T-helper 17 cell (primary cell): ENCODE results near the gene HEPN1. TPM values are rescaled to one million over a fixed set of nuclear protein-coding genes. Genes with fewer than 3 reads are reported as not detected.

Source experiments
- ATAC-seq: fragments of 150-1000 bp; cut with Tn5 transposase; 2 replicates; pipeline ENCODE4 v1.10.0; 2021; ENCODE audit warnings: mild to moderate bottlenecking, moderate library complexity
- DNase-seq, 3 donors: peaks; one replicate each; pipeline versions ENCODE4 v3.0.0 to v3.0.0-alpha.2; 2020 to 2021
- H3K9me3 ChIP-seq: one replicate; pipeline ENCODE4 v1.7.0; 2013; ENCODE audit warnings: low read length, mild to moderate bottlenecking; ENCODE audit not compliant: control insufficient read depth, poor library complexity, severe bottlenecking
- H3K27ac Mint-ChIP-seq: one replicate; pipeline ENCODE4 v1.8.0; 2022; ENCODE audit warnings: mild to moderate bottlenecking, moderate library complexity, mixed read lengths
- H3K27me3 Mint-ChIP-seq: one replicate; pipeline ENCODE4 v1.8.0; 2022; ENCODE audit warnings: mixed read lengths
- H3K36me3 Mint-ChIP-seq: one replicate; pipeline ENCODE4 v1.8.0; 2022; ENCODE audit warnings: low read depth, mixed read lengths
- H3K4me1 Mint-ChIP-seq: one replicate; pipeline ENCODE4 v1.8.0; 2022; ENCODE audit warnings: mild to moderate bottlenecking, mixed read lengths
- H3K4me3 Mint-ChIP-seq: one replicate; pipeline ENCODE4 v1.8.0; 2022; ENCODE audit warnings: mild to moderate bottlenecking, moderate library complexity, mixed read lengths
- total RNA-seq, 4 donors: library from RNA in 2 of 4; stranded (reverse) in 2 of 4; gene quantifications; one replicate each; pipeline ENCODE4 v1.2.3 and lab custom pipeline; 2022 to 2026

The HEPN1 gene
- total RNA-seq, 2 donors from 2014 or later: not detected

GRCh38 chr11:124877910-124878758, 40.9 kb upstream of the HEPN1 start:
- Mint-ChIP-seq H3K4me3 (peak overlapping the region; percentile 86), H3K27ac (no peak overlapping the region), H3K36me3 (peaks cover 2% of the 10 kb centered on the region), H3K27me3 (peaks cover 24% of the 10 kb centered on the region), H3K4me1 (peaks cover 13% of the 10 kb centered on the region)
- no peak for ATAC-seq
- DNase-seq: no peak
- H3K9me3 ChIP-seq: no peaks in the 10 kb centered on the region

GRCh38 chr11:124878759-124879492, 40.1 kb upstream of the HEPN1 start:
- Mint-ChIP-seq H3K4me3 (peak overlapping the region; percentile 59), H3K27ac (no peak overlapping the region), H3K27me3 (peaks cover 16% of the 10 kb centered on the region), H3K4me1 (peaks cover 13% of the 10 kb centered on the region), H3K36me3 (peaks cover 2% of the 10 kb centered on the region)
- ATAC-seq (no peak), DNase-seq (no peak)
- H3K9me3 ChIP-seq: no peaks in the 10 kb centered on the region

GRCh38 chr11:124879493-124880289, 39.4 kb upstream of the HEPN1 start:
- H3K9me3 ChIP-seq: no peaks in the 10 kb centered on the region
- DNase-seq (no peak), ATAC-seq (no peak)
- no peak overlapping the region for H3K4me3 Mint-ChIP-seq
- peaks cover 2% of the 10 kb centered on the region for H3K36me3 Mint-ChIP-seq
- H3K27me3 Mint-ChIP-seq: peaks cover 18% of the 10 kb centered on the region
- peaks cover 11% of the 10 kb centered on the region for H3K4me1 Mint-ChIP-seq
- no peak overlapping the region for H3K27ac Mint-ChIP-seq

GRCh38 chr11:124880290-124880611, 38.8 kb upstream of the HEPN1 start:
- H3K36me3 Mint-ChIP-seq: peaks cover 2% of the 10 kb centered on the region
- H3K9me3 ChIP-seq: no peaks in the 10 kb centered on the region
- no peak overlapping the region for H3K4me3 Mint-ChIP-seq
- peaks cover 11% of the 10 kb centered on the region for H3K4me1 Mint-ChIP-seq
- ATAC-seq: no peak
- no peak for DNase-seq
- H3K27ac Mint-ChIP-seq: no peak overlapping the region
- peaks cover 13% of the 10 kb centered on the region for H3K27me3 Mint-ChIP-seq

GRCh38 chr11:124880958-124881357, 38.1 kb upstream of the HEPN1 start:
- Mint-ChIP-seq H3K27me3 (peaks cover 16% of the 10 kb centered on the region), H3K4me3 (no peak overlapping the region), H3K27ac (no peak overlapping the region), H3K4me1 (peaks cover 9% of the 10 kb centered on the region), H3K36me3 (peaks cover 2% of the 10 kb centered on the region)
- H3K9me3 ChIP-seq: no peaks in the 10 kb centered on the region
- ATAC-seq: no peak
- DNase-seq: no peak

GRCh38 chr11:124882339-124883071, 36.5 kb upstream of the HEPN1 start:
- Mint-ChIP-seq H3K27me3 (peaks cover 27% of the 10 kb centered on the region), H3K4me1 (peaks cover 9% of the 10 kb centered on the region), H3K4me3 (no peak overlapping the region), H3K27ac (no peak overlapping the region), H3K36me3 (no peaks in the 10 kb centered on the region)
- H3K9me3 ChIP-seq: no peaks in the 10 kb centered on the region
- DNase-seq (no peak), ATAC-seq (no peak)

GRCh38 chr11:124884340-124884739, 34.7 kb upstream of the HEPN1 start:
- Mint-ChIP-seq H3K27me3 (peaks cover 37% of the 10 kb centered on the region), H3K27ac (no peak overlapping the region), H3K4me3 (no peak overlapping the region), H3K36me3 (peaks cover 4% of the 10 kb centered on the region), H3K4me1 (peaks cover 4% of the 10 kb centered on the region)
- H3K9me3 ChIP-seq: no peaks in the 10 kb centered on the region
- ATAC-seq (no peak), DNase-seq (no peak)

GRCh38 chr11:124884869-124885479, 34.1 kb upstream of the HEPN1 start:
- no peaks in the 10 kb centered on the region for H3K9me3 ChIP-seq
- no peak for DNase-seq
- Mint-ChIP-seq H3K27ac (no peak overlapping the region), H3K4me3 (no peak overlapping the region), H3K36me3 (peaks cover 4% of the 10 kb centered on the region), H3K27me3 (peaks cover 37% of the 10 kb centered on the region), H3K4me1 (peaks cover 4% of the 10 kb centered on the region)
- ATAC-seq: no peak

- Mint-ChIP-seq H3K27me3 (peaks cover 42% of the 10 kb centered on the region), H3K27ac (no peak overlapping the region), H3K4me3 (no peak overlapping the region), H3K4me1 (peaks cover 2% of the 10 kb centered on the region), H3K36me3 (peaks cover 4% of the 10 kb centered on the region)
- H3K9me3 ChIP-seq: no peaks in the 10 kb centered on the region
- DNase-seq (no peak), ATAC-seq (no peak)
Measured at GRCh38 chr11:124886476-124886875, 32.6 kb upstream of the HEPN1 start.

GRCh38 chr11:124886978-124887666, 31.9 kb upstream of the HEPN1 start:
- peaks cover 2% of the 10 kb centered on the region for H3K4me1 Mint-ChIP-seq
- no peak overlapping the region for H3K27ac Mint-ChIP-seq
- DNase-seq (no peak), ATAC-seq (no peak)
- H3K36me3 Mint-ChIP-seq: peaks cover 4% of the 10 kb centered on the region
- peaks cover 42% of the 10 kb centered on the region for H3K27me3 Mint-ChIP-seq
- no peak overlapping the region for H3K4me3 Mint-ChIP-seq
- no peaks in the 10 kb centered on the region for H3K9me3 ChIP-seq

- H3K9me3 ChIP-seq: no peaks in the 10 kb centered on the region
- peaks cover 4% of the 10 kb centered on the region for H3K36me3 Mint-ChIP-seq
- H3K27me3 Mint-ChIP-seq: peaks cover 47% of the 10 kb centered on the region
- H3K27ac Mint-ChIP-seq: no peak overlapping the region
- no peak for DNase-seq
- ATAC-seq: no peak
- peaks cover 2% of the 10 kb centered on the region for H3K4me1 Mint-ChIP-seq
- H3K4me3 Mint-ChIP-seq: no peak overlapping the region
Measured at GRCh38 chr11:124887667-124888013, 31.4 kb upstream of the HEPN1 start.
